ENCODE data around the gene STBD1. TPM values are rescaled to one million over a fixed set of nuclear protein-coding genes. Genes with fewer than 3 reads are reported as not detected.

The STBD1 gene
- total and polyA plus RNA-seq, 2 of the 4 experiments (the other 2 are of a cell fraction) = 1.7 to 3.0 TPM

GRCh38 chr4:76322236-76322635 is 15.7 kb downstream of the STBD1 start:
- Histone ChIP-seq H3K14ac (replicated peaks; ENCODE audit: low read depth, low read length) (no peak overlapping the region), H4K20me1 (ENCODE audit: insufficient read depth, low read length) (no peaks in the 10 kb centered on the region), H3K27ac (ENCODE audit: insufficient read depth, low read length) (no peak overlapping the region), H3K9me3 (ENCODE audit: control insufficient read depth, insufficient read depth, low read length) (no peaks in the 10 kb centered on the region; the same call in 1 of the 2 replicates), H4K5ac (ENCODE audit: low read depth, low read length) (no peak overlapping the region), H2AFZ (replicated peaks; ENCODE audit: low read length, poor library complexity) (no peak overlapping the region), H3K4me1 (ENCODE audit: control insufficient read depth, insufficient read depth, low read length) (no peaks in the 10 kb centered on the region), H3K9me1 (ENCODE audit: insufficient read depth, low read length) (no peaks in the 10 kb centered on the region), H3K4me2 (ENCODE audit: low read depth, low read length) (no peak overlapping the region), H4K91ac (ENCODE audit: insufficient read depth, low read depth, low read length) (no peak overlapping the region), H2BK20ac (ENCODE audit: low read depth, low read length) (no peak overlapping the region), H3K9ac (ENCODE audit: low read depth, low read length) (no peak overlapping the region), H2BK120ac (ENCODE audit: low read depth, low read length) (no peak overlapping the region), H2AK9ac (replicated peaks; ENCODE audit: low read depth, low read length, poor library complexity) (no peak overlapping the region), H3K4me3 (ENCODE audit: insufficient read depth, low read depth, low read length) (no peak overlapping the region), H3K56ac (ENCODE audit: extremely low read depth, insufficient read depth, low read length) (no peak overlapping the region), H3K18ac (ENCODE audit: low read depth, low read length) (no peak overlapping the region), H2BK5ac (ENCODE audit: low read depth, low read length, poor library complexity, severe bottlenecking) (no peak overlapping the region), H3K23ac (ENCODE audit: low read depth, low read length) (no peak overlapping the region), H2BK15ac (ENCODE audit: low read depth, low read length) (no peak overlapping the region), H3K27me3 (ENCODE audit: control insufficient read depth, insufficient read depth, low read length) (0 out of 2 replicates have a peak, but pooled peaks cover 3% of the 10 kb centered on the region), H2AK5ac (ENCODE audit: low read depth, low read length) (no peak overlapping the region), H4K8ac (ENCODE audit: low read depth in 2 of 2, low read length in 2 of 2) (no peak overlapping the region), H3K36me3 (ENCODE audit: control insufficient read depth, insufficient read depth, low read length) (no peaks in the 10 kb centered on the region), H3K4ac (ENCODE audit: low read depth, low read length) (no peak overlapping the region), H3K79me1 (ENCODE audit: low read depth in 1 of 2, low read length in 2 of 2) (no peaks in the 10 kb centered on the region)
- CTCF ChIA-PET = no interaction called here
- ATAC-seq (ENCODE audit: low read depth) = no peak
- DNase-seq = no peak
- dilution Hi-C loops (cut with HindIII; ENCODE audit: low sequenced_read_pairs, unreplicated experiment) = no loop called here
- intact Hi-C loops (cut with micrococcal nuclease) = no loop called here
- in situ Hi-C loops (cut with MboI; ENCODE audit: low sequenced_read_pairs) = no loop called here
- TF ChIP-seq RAD21 (IDR thresholded peaks at IDR 0.05; ENCODE audit: low read length) (no peak), MAFK (IDR thresholded peaks at IDR 0.05; ENCODE audit: low read depth, low read length) (no peak), MAZ (IDR thresholded peaks at IDR 0.05; ENCODE audit: borderline replicate concordance, low read depth, low read length) (no peak), RFX5 (IDR thresholded peaks at IDR 0.05; ENCODE audit: low read depth, low read length) (no peak), CTCF (conservative IDR thresholded peaks at IDR 0.05; ENCODE audit: low read depth, low read length) (no peak), RCOR1 (IDR thresholded peaks at IDR 0.05; ENCODE audit: insufficient replicate concordance, low read length) (no peak), BHLHE40 (IDR thresholded peaks at IDR 0.05; ENCODE audit: low read depth, low read length) (no peak), CEBPB (IDR thresholded peaks at IDR 0.05; ENCODE audit: low read depth, low read length) (no peak), CHD1 (IDR thresholded peaks at IDR 0.05; ENCODE audit: low read depth, low read length) (no peak), POLR2A (IDR thresholded peaks at IDR 0.05; ENCODE audit: low read depth, low read length) (no peak), USF2 (IDR thresholded peaks at IDR 0.05; ENCODE audit: low read depth, low read length) (no peak), SMC3 (IDR thresholded peaks at IDR 0.05; ENCODE audit: low read depth, low read length) (no peak), MXI1 (IDR thresholded peaks at IDR 0.05; ENCODE audit: borderline replicate concordance, low read depth, low read length) (no peak)
- no TSS peak for BruUV-seq (replicated peaks)
- no CpG with 5 or more reads among the region's 3 CpGs for WGBS, 2 experiments (ENCODE audit: extremely low coverage in 2 of 2, insufficient read length in 1 of 2)
- POLR2A ChIA-PET (ENCODE audit: unreplicated experiment) = no interaction called here

Data from IMR-90 (cell line).